ENCODE measurements around the gene TEX14.
"Not testable (repeated sequence)": the region's sequence is repeated elsewhere in the genome, so short reads cannot be mapped to it uniquely, and the experiment has no call there.

Gene TEX14

DNA sequence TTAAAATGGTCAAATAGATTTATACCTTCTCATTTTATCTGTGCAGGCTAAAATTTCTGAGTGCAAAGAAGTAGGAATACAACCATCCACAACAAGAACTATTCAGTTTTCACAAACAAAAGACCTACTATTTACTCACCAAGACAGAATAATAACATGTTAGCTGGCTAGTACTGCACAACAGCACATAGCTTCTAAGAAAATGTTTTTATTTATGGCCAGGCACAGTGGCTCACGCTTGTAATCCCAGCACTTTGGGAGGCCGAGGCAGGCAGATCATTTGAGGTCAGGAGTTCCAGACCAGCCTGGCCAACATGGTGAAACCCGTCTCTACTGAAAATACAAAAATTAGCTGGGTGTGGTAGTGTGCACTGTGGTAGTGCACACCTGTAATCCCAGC, 136.7 kb downstream of the TEX14 start:
- not testable (repeated sequence) for DNase-seq

GRCh38 chr17:58541249-58541648, 150.6 kb downstream of the TEX14 start:
- no peak for DNase-seq

DNA sequence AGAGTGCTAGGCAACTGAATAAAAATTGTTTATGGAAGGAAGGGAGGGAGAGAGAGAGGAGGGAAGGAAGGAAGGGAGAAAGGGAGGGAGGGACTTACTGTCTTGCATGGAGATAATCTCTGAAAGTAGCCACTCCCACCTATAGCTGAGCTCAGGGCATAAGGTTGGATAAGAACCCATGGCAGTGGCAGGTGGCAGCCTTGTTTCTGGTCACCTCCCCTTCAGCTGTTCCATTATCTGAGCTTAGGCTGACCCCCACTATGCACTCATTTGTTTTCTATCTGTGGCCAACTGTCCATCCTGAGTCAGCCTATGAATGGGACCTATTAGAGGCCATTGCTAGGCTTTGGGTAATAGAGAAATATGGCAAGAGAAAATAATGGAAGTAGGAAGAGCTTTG, 152.1 kb downstream of the TEX14 start:
- no peak for DNase-seq

- no peak for DNase-seq
Observed at GRCh38 chr17:58538811-58539409, 152.9 kb downstream of the TEX14 start.

DNA sequence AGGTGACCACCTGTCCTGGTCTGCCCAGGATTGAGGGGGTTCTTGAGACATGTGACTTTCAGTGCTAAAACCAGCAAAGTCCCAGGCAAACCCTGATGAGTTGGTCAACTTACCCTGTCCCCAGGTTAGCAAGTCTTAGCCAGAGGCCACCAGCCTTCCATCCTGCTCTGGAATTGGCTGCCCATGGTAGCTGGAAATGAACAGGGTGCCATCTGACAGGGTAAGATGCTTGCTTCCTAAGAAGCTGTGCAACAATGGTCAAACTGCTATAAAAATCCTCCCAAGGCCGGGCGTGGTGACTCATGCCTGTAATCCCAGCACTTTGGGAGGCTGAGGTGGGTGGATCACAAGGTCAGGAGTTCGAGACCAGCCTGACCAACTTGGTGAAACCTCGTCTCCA, 154.6 kb downstream of the TEX14 start:
- no peak for DNase-seq

GRCh38 chr17:58536542-58536941, 155.3 kb downstream of the TEX14 start:
- DNase-seq = no peak

DNA sequence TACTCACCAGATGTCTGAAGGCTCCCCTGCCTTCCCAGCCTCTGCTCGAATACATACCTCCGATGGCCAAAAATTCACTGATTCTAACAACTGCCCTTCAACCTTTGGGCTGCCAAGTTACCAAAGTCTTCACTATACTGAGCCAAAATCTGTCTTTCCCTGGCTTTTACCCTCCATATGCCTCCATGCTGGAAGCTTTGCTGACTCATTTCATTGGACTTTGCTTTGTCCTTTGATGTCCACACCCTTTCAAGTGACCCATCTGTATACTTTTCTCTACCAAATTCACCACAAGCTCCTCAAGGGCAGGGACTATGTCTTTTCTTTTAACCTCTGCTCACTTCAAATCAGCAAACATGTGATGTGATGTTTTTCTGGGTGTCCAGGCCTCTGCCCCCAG, 156.4 kb downstream of the TEX14 start:
- no peak for DNase-seq

GRCh38 chr17:58534901-58535421, 156.9 kb downstream of the TEX14 start:
- no peak for DNase-seq

- no peak for DNase-seq
Observed at GRCh38 chr17:58534331-58534730, 157.5 kb downstream of the TEX14 start.

- no peak for DNase-seq
Observed at GRCh38 chr17:58533616-58534188, 158.1 kb downstream of the TEX14 start.

- DNase-seq = no peak
Observed at GRCh38 chr17:58532555-58532951, 159.3 kb downstream of the TEX14 start.

GRCh38 chr17:58531661-58532554, 159.9 kb downstream of the TEX14 start:
- no peak for DNase-seq

GRCh38 chr17:58531122-58531521, 160.7 kb downstream of the TEX14 start:
- no peak for DNase-seq

DNA sequence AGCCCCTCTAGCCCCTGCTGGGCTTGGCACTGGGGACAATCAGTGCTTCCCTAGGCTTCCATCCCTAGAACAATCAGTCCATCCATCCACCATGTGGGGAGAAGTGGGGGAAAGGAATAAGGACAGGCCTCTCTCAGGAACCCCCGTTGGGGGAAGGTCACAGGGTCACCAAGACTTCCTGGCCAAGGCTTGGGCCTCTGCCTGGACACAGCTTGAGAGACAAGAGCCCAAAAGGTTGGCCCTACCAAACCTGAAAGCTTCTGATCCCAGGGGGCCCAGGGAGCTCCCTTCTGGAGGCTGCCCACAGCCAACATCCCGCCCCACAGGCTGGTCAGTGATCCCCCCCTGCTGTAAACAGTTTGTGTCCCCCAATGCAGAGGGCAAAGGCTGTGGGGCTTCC, 161.2 kb downstream of the TEX14 start:
- DNase-seq = no peak

- DNase-seq = no peak
Observed at GRCh38 chr17:58529275-58529674, 162.6 kb downstream of the TEX14 start.

DNA sequence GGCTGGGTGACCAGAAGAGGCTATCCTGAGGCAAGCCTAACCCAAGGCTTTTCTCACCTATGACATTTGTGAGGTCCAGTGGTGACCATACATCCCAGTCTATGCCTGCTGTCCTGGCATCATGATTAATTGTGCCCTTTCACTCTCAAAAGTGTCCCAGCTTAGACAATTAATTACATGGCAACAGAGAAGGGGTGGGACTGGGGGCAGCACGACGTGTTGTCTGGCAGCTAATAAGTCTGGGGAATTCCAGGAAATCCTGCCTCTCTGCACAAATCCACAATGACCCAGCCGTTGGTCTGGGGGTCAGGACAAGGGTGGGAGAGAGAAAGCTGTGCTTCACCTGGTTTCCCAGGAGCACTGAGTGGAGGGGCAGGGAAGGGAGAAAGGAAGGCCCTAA, 163.4 kb downstream of the TEX14 start:
- DNase-seq = no peak

DNA sequence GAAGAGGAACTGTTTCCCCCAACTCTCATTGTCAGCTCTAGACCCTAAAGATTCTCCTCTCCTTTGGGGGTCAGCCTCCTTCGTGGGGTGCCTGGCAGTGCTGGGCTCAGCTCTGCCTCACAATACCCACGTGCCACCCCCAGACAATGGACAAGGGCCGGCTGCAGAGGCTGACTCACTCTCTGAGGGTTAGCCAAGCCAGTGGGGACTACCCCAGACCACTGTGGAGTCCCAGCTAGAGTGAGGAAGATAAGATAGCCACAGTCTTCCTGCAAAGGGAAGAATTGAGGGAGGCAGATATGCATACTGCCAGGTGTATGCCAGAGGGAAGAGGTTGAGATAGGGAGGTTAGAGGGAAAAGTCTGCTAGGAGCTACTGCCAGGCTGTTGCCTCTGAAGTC, 163.9 kb downstream of the TEX14 start:
- no peak for DNase-seq

DNA sequence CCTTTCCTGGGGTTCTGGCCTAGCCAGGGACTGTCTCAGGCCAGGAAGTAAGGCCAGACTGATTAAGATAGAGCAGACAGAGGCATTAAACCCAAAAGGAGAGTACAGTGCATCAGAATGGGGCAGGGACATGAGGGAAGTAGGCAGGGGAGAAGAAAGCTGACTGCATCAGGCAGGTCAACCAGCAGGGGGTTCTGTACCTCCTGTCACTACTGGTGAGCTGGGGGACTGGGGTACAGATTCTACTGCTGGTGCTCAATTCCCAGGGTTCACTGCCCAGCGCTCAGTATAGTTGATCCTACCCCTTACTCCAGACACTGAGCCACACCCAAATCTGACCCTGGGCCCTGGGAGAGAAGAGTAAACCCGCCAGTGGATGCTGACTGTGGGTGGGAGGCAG, 164.5 kb downstream of the TEX14 start:
- no peak for DNase-seq

- no peak for DNase-seq
Observed at GRCh38 chr17:58525239-58525638, 166.6 kb downstream of the TEX14 start.

DNA sequence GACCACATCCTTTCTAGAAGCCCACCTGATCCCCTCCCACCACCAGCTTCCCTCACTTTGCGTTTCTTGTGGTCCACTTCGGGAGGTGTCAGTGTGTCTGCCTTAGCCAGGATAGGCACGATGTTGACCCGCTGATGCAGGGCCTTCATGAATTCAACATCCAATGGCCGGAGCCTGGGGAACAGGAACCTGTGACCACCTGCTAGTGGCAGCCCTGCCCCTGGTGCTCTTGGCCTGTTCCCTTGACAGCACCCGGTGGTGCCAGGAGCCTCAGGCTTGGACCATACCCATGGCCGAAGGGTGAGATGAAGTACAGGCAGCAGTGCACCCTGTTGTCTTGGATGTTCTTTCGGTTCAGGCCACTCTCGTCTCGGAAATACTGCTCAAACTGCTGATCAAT, 170.2 kb downstream of the TEX14 start:
- DNase-seq = no peak

- no peak for DNase-seq
Observed at GRCh38 chr17:58520843-58521430, 170.9 kb downstream of the TEX14 start.

- DNase-seq = peak; percentile 96
Observed at GRCh38 chr17:58517928-58518609, 173.8 kb downstream of the TEX14 start.

- no peak for DNase-seq
Observed at GRCh38 chr17:58517378-58517927, 174.4 kb downstream of the TEX14 start.
